Hepatocyte (in vitro differentiated cells): Measurements from ENCODE around the gene ULK4. TPM values are rescaled to one million over a fixed set of nuclear protein-coding genes. Genes with fewer than 3 reads are reported as not detected.

Experiments
- DNase-seq: peaks from one replicate; pipeline ENCODE4 v3.0.0-alpha.2; 2016; ENCODE audit warnings: low spot score
- H2AFZ ChIP-seq: fragments of 200-600 bp; sonication (generic); 2 replicates; pipeline ENCODE4 v1.6.0; 2016; ENCODE audit warnings: antibody characterized with exemption, mild to moderate bottlenecking
- H3K27ac ChIP-seq: fragments of 200-600 bp; sonication (generic); 2 replicates; pipeline ENCODE4 v1.5.1; 2016; ENCODE audit warnings: mild to moderate bottlenecking
- H3K27me3 ChIP-seq: fragments of 200-600 bp; sonication (generic); 2 replicates; pipeline ENCODE4 v1.6.1; 2016
- H3K36me3 ChIP-seq: fragments of 200-600 bp; sonication (generic); replicated peaks from 2 replicates; pipeline ENCODE4 v1.5.1; 2016; ENCODE audit warnings: low read depth; ENCODE audit not compliant: insufficient read depth
- H3K4me1 ChIP-seq: fragments of 200-600 bp; sonication (generic); 2 replicates; pipeline ENCODE4 v1.5.1; 2016; ENCODE audit warnings: mild to moderate bottlenecking, moderate library complexity; ENCODE audit not compliant: insufficient read depth
- H3K4me2 ChIP-seq: fragments of 200-600 bp; sonication (generic); 2 replicates; pipeline ENCODE4 v1.6.0; 2016
- H3K4me3 ChIP-seq: fragments of 200-600 bp; sonication (generic); 2 replicates; pipeline ENCODE4 v1.5.1; 2016; ENCODE audit warnings: mild to moderate bottlenecking
- H3K79me2 ChIP-seq: fragments of 200-600 bp; sonication (generic); 2 replicates; pipeline ENCODE4 v1.6.0; 2017; ENCODE audit warnings: mild to moderate bottlenecking
- H3K9me2 ChIP-seq: fragments of 200-600 bp; sonication (generic); replicated peaks from 2 replicates; pipeline ENCODE4 v1.6.0; 2017; ENCODE audit warnings: mild to moderate bottlenecking; ENCODE audit not compliant: insufficient read depth
- H3K9me3 ChIP-seq: fragments of 200-600 bp; sonication (generic); 2 replicates; pipeline ENCODE4 v1.5.1; 2016; ENCODE audit warnings: low read depth, mild to moderate bottlenecking
- H4K20me1 ChIP-seq: fragments of 200-600 bp; sonication (generic); 2 replicates; pipeline ENCODE4 v1.6.0; 2016; ENCODE audit warnings: mild to moderate bottlenecking; ENCODE audit not compliant: insufficient read depth, poor library complexity, severe bottlenecking
- EZH2 ChIP-seq: fragments of 200-600 bp; sonication (generic); IDR thresholded peaks from 2 replicates; pipeline ENCODE4 v1.6.1; 2016; ENCODE audit warnings: antibody characterized with exemption, mild to moderate bottlenecking, borderline replicate concordance
- EZH2phosphoT487 ChIP-seq: fragments of 200-600 bp; sonication (generic); IDR thresholded peaks from one replicate; pipeline ENCODE4 v1.6.1; 2018; ENCODE audit warnings: antibody characterized with exemption, mild to moderate bottlenecking, low read depth, moderate library complexity; ENCODE audit not compliant: unreplicated experiment, severe bottlenecking
- WGBS: methylation state at CpG from one replicate; pipeline ENCODE4 v1.1.6; 2016; ENCODE audit warnings: low lambda C conversion rate; ENCODE audit errors: missing lambda C conversion rate; 5-methylcytosine and 5-hydroxymethylcytosine counted together
- polyA plus RNA-seq: library from polyadenylated mRNA; unstranded; fragments of >200 nt; fragmentation: Nextera tagmentation; extraction: Ambion mirVana; gene quantifications from 2 replicates; pipeline ENCODE4 v1.2.1, GENCODE V29; 2016
- total RNA-seq: library from RNA; depleted of rRNA; stranded (reverse); fragments of >200 nt; gene quantifications from 2 replicates; pipeline ENCODE4 v1.2.3, GENCODE V29; 2014
- TF ChIP-seq, protein P1 (sequence below): fragments of 200-600 bp; sonication (generic); IDR thresholded peaks from 2 replicates; pipeline ENCODE4 v1.5.1; 2016; ENCODE audit warnings: antibody characterized with exemption, mild to moderate bottlenecking; ENCODE audit not compliant: poor library complexity

The ULK4 gene
- total and polyA plus RNA-seq, 2 experiments from 2014 or later: 3.8 to 9.1 TPM

DNA sequence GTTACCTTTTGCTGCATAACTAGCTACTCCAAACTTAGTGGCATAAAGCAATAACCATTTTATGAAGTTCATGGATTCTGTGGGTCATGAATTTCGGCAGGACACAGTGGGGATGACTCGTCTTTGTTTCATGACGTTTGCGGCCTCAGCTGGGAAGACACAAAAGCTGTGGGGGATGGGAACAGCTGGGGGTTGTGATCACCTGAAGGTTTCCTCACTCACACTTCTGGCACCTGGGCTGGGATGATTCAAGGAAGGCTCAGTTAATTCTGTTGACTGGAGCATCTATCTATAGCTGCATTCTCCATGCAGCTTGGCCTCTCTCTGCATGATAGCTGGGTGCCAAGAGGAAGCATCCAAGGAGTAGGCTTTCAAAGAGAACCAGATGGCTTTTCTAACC, 332.8 kb downstream of the ULK4 start:
- Histone ChIP-seq H3K27me3 (no peaks in the 10 kb centered on the region), H3K4me1 (peaks cover 35% of the 10 kb centered on the region), H2AFZ (no peak overlapping the region), H3K27ac (no peak overlapping the region), H3K4me3 (no peak overlapping the region), H3K79me2 (no peaks in the 10 kb centered on the region), H3K9me3 (no peaks in the 10 kb centered on the region), H3K36me3 (no peaks in the 10 kb centered on the region), H3K4me2 (no peak overlapping the region), H4K20me1 (no peaks in the 10 kb centered on the region), H3K9me2 (no peaks in the 10 kb centered on the region)
- DNase-seq: no peak
- WGBS: 82% methylated on average over 4 of the region's 4 CpGs
- TF ChIP-seq, protein P1, sequence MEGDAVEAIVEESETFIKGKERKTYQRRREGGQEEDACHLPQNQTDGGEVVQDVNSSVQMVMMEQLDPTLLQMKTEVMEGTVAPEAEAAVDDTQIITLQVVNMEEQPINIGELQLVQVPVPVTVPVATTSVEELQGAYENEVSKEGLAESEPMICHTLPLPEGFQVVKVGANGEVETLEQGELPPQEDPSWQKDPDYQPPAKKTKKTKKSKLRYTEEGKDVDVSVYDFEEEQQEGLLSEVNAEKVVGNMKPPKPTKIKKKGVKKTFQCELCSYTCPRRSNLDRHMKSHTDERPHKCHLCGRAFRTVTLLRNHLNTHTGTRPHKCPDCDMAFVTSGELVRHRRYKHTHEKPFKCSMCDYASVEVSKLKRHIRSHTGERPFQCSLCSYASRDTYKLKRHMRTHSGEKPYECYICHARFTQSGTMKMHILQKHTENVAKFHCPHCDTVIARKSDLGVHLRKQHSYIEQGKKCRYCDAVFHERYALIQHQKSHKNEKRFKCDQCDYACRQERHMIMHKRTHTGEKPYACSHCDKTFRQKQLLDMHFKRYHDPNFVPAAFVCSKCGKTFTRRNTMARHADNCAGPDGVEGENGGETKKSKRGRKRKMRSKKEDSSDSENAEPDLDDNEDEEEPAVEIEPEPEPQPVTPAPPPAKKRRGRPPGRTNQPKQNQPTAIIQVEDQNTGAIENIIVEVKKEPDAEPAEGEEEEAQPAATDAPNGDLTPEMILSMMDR: no peak
- TF ChIP-seq EZH2: no peak

DNA sequence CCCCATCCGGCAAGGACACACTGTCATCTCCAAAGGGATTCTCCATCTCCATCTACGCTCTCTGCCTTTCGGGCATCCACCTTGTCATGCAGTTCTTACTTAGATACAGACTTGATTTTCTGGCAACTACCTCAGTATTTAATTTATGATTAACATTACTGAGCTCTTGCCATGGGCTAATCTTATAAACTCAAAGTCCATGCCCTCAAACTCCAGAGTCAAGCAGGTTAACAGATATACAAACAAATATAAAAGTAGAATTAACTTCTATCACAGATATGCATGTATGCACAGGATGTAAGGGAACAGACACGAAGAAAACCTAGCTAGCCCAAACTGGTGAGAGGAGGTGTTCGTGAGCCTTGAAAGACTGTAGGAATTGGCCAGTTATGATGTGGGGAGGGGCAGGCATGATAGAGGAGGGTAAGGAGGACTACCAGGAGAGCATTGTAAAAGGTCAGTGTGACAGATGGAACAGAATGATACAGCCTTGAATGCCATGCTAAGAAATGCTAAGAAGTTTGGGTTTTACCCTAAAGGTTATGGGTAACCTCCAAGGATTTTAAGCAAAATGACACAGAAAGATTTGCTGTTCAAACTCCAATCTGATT, 334.3 kb downstream of the ULK4 start:
- Histone ChIP-seq H3K9me3 (no peaks in the 10 kb centered on the region), H3K79me2 (no peaks in the 10 kb centered on the region), H3K27ac (no peak overlapping the region), H3K9me2 (no peaks in the 10 kb centered on the region), H3K4me3 (no peak overlapping the region), H3K27me3 (no peaks in the 10 kb centered on the region), H4K20me1 (no peaks in the 10 kb centered on the region), H3K4me2 (no peak overlapping the region), H2AFZ (no peak overlapping the region), H3K36me3 (no peaks in the 10 kb centered on the region), H3K4me1 (peaks cover 27% of the 10 kb centered on the region)
- 94% methylated on average over 5 of the region's 5 CpGs for WGBS
- TF ChIP-seq, protein P1: no peak
- TF ChIP-seq EZH2 (no peak), EZH2phosphoT487 (no peak)
- DNase-seq: no peak

DNA sequence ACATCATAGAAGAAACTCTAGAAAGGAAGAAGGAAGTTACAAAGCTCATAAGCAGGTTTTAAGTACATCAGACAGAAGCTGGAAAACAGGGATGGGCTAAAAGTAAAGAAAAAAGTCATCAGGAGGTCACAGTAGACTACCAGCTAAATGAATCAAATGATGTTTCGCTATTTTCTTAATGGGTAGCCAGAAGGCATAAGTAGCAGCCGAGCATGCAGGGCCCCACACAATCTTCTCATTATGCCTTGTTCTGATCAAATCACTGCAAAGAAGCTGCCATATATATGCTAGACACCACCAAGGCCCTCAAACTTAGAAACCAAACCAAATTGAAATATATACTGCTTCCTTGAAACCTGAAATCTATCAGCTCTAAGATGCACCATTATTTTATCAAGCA, 349.1 kb downstream of the ULK4 start:
- H4K20me1 ChIP-seq: no peaks in the 10 kb centered on the region
- H3K27me3 ChIP-seq: no peaks in the 10 kb centered on the region
- no peaks in the 10 kb centered on the region for H3K36me3 ChIP-seq
- H3K4me1 ChIP-seq: no peaks in the 10 kb centered on the region
- H3K9me2 ChIP-seq: no peaks in the 10 kb centered on the region
- H3K4me2 ChIP-seq: no peak overlapping the region
- 74% methylated on average over 2 of the region's 2 CpGs for WGBS
- H3K27ac ChIP-seq: no peak overlapping the region
- H3K9me3 ChIP-seq: no peaks in the 10 kb centered on the region
- H3K79me2 ChIP-seq: no peaks in the 10 kb centered on the region
- TF ChIP-seq, protein P1: no peak
- no peak for TF ChIP-seq EZH2
- TF ChIP-seq EZH2phosphoT487: no peak
- no peak overlapping the region for H3K4me3 ChIP-seq
- H2AFZ ChIP-seq: no peak overlapping the region
- DNase-seq: no peak
